Activated T-cell treated with anti-CD3 and anti-CD28 coated beads, Interleukin-2, amount 50 U/mL, for 72 hours (primary cell): ENCODE measurements around the gene NOSTRIN. TPM values are rescaled to one million over a fixed set of nuclear protein-coding genes. Genes with fewer than 3 reads are reported as not detected.

Experiments
- ATAC-seq, 2 donors: fragments of 150-1000 bp; cut with Tn5 transposase; replicated peaks in 1 of 2; 2 replicates each; pipeline ENCODE4 v1.10.0; 2021; ENCODE audit warnings: moderate library complexity in 2 of 2, mild to moderate bottlenecking in 1 of 2
- DNase-seq, 2 donors: peaks; one replicate each; pipeline ENCODE4 v3.0.0; 2021 to 2022; ENCODE audit warnings: mixed read lengths in 1 of 2
- H3K27ac Mint-ChIP-seq: one replicate; pipeline ENCODE4 v1.8.0; 2022; ENCODE audit warnings: mild to moderate bottlenecking, moderate library complexity, mixed read lengths
- H3K27me3 Mint-ChIP-seq: one replicate; pipeline ENCODE4 v1.8.0; 2022; ENCODE audit warnings: low read depth, mixed read lengths
- H3K36me3 Mint-ChIP-seq, 2 donors: one replicate each; pipeline ENCODE4 v1.8.0; 2022; ENCODE audit warnings: mixed read lengths in 2 of 2, mild to moderate bottlenecking in 1 of 2; ENCODE audit not compliant: insufficient read depth in 2 of 2
- H3K4me1 Mint-ChIP-seq: one replicate; pipeline ENCODE4 v1.8.0; 2022; ENCODE audit warnings: low read depth, mixed read lengths
- H3K4me3 Mint-ChIP-seq, 2 donors: one replicate each; pipeline ENCODE4 v1.8.0; 2022; ENCODE audit warnings: mild to moderate bottlenecking in 2 of 2, mixed read lengths in 2 of 2, moderate library complexity in 2 of 2
- H3K9me3 Mint-ChIP-seq, 2 donors: one replicate each; pipeline ENCODE4 v1.8.0; 2022; ENCODE audit warnings: mixed read lengths in 2 of 2
- total RNA-seq, 2 donors: library from RNA; stranded (reverse); gene quantifications; one replicate each; pipeline ENCODE4 v1.2.3, GENCODE V29; 2022

NOSTRIN gene
- total RNA-seq, 2 donors from 2014 or later, result not detected

DNA sequence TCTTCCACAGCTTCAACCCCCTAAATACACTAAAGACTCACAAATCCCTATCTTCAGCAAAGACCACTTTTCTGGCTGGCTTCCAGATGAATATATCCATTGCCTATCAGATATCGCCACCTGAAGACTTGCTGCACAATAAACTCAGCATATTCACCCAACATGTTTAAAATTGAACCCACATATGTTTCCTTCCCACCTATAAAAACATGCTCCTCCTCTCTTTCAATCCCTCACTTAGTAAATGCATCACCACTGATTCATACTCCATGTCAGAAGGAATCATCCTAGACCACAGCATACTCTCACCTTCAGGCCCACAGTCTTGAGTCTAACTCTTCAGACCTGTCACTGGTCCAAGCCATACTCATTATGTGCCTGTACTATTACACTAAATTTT, 82.5 kb downstream of the NOSTRIN start:
- Mint-ChIP-seq H3K27me3 (no peaks in the 10 kb centered on the region), H3K36me3 (peaks cover 3 to 29% of the 10 kb centered on the region in 2 donors), H3K27ac (no peak overlapping the region), H3K4me1 (peaks cover 30% of the 10 kb centered on the region), H3K9me3 (no peaks in the 10 kb centered on the region), H3K4me3 (no peak overlapping the region)
- peak; percentile 85 to 95 for ATAC-seq
- no peak for DNase-seq

DNA sequence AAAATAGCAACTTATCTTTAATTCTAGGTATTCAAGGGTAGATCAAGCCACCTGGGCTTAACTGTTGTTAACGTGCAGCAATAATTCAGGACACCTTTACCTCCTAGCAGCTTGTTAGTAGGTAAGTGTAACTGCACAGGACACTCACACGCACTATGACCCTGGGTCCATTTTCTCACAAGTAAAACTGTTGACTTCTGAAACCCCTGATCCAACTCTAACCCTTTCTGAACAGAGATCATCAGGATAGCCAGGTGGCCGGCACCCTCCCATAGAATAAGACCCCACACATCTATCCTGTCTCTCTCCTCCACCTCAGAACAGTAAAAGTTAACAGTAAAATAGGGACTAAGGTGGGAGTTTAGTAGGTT, 87.2 kb downstream of the NOSTRIN start:
- H3K27ac Mint-ChIP-seq, result peak overlapping the region; percentile 83
- no peaks in the 10 kb centered on the region for H3K9me3 Mint-ChIP-seq
- H3K4me1 Mint-ChIP-seq, result peaks cover 32% of the 10 kb centered on the region
- DNase-seq (no peak), ATAC-seq (no peak)
- peak overlapping the region; percentile 91 to 93 for H3K4me3 Mint-ChIP-seq
- H3K27me3 Mint-ChIP-seq, result peaks cover 16% of the 10 kb centered on the region
- H3K36me3 Mint-ChIP-seq, result peaks cover 4 to 27% of the 10 kb centered on the region in 2 donors

GRCh38 chr2:168890006-168890782, 87.8 kb downstream of the NOSTRIN start, which contains the start of gene SPC25:
Gene SPC25 (minus strand): TSS chr2:168890430. CDS start chr2:168889519, 911 bp downstream.
- Mint-ChIP-seq H3K27ac (peak within 1 kb of the TSS; percentile 83), H3K4me1 (peaks cover 27% of the 10 kb centered on the region), H3K27me3 (peaks cover 17% of the 10 kb centered on the region), H3K4me3 (peak within 1 kb of the TSS; percentile 91 to 93), H3K9me3 (no peaks in the 10 kb centered on the region), H3K36me3 (peaks cover 3 to 27% of the 10 kb centered on the region in 2 donors)
- peak; percentile 100 for ATAC-seq
- peak; percentile 88 to 92 for DNase-seq

GRCh38 chr2:168892327-168892726, 89.9 kb downstream of the NOSTRIN start:
- H3K9me3 Mint-ChIP-seq, result no peaks in the 10 kb centered on the region
- no peak overlapping the region for H3K27ac Mint-ChIP-seq
- H3K27me3 Mint-ChIP-seq, result peaks cover 17% of the 10 kb centered on the region
- ATAC-seq (no peak), DNase-seq (no peak)
- H3K4me3 Mint-ChIP-seq, result no peak overlapping the region
- H3K4me1 Mint-ChIP-seq, result peaks cover 19% of the 10 kb centered on the region
- H3K36me3 Mint-ChIP-seq, result peaks cover 3 to 9% of the 10 kb centered on the region in 2 donors

GRCh38 chr2:168894101-168894500, 91.7 kb downstream of the NOSTRIN start:
- no peak for ATAC-seq
- Mint-ChIP-seq H3K27ac (no peak overlapping the region), H3K9me3 (no peaks in the 10 kb centered on the region), H3K36me3 (peaks cover 3% of the 10 kb centered on the region in 2 donors), H3K27me3 (peaks cover 17% of the 10 kb centered on the region), H3K4me1 (peaks cover 18% of the 10 kb centered on the region), H3K4me3 (no peak overlapping the region)
- DNase-seq, result no peak

- no peak overlapping the region for H3K27ac Mint-ChIP-seq
These were observed 92.3 kb downstream of the NOSTRIN start for GRCh38 chr2:168894720-168895119.

DNA sequence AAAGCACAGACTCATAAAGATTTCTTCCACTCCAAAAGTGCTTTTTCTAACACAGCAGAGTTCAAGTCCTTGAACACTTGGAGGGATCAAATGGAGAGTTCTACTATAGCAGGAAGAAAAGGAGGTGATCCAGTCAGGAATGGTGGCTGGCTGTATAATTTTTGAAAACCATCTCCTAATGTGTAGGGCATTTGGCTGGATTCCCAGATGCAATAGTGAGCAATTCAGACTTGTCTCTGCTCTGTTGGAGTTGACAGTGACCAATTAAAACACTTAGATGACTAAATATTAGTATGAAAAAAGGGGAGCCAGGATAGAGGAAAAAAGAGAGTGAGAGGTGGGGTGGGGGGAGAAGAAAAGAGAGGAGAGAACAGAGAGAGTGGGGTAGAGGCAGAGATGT, 93.3 kb downstream of the NOSTRIN start:
- no peak overlapping the region for H3K4me3 Mint-ChIP-seq
- no peak overlapping the region for H3K27ac Mint-ChIP-seq
- H3K9me3 Mint-ChIP-seq, result no peaks in the 10 kb centered on the region
- H3K36me3 Mint-ChIP-seq, result no peaks in the 10 kb centered on the region
- ATAC-seq (no peak), DNase-seq (no peak)
- H3K27me3 Mint-ChIP-seq, result peaks cover 23% of the 10 kb centered on the region
- H3K4me1 Mint-ChIP-seq, result peaks cover 2% of the 10 kb centered on the region

More at GRCh38 chr2:168894720-168895119, 92.3 kb downstream of the NOSTRIN start:
- Mint-ChIP-seq H3K27me3 (peaks cover 17% of the 10 kb centered on the region), H3K4me1 (peaks cover 11% of the 10 kb centered on the region), H3K9me3 (no peaks in the 10 kb centered on the region), H3K36me3 (peaks cover 3% of the 10 kb centered on the region in 2 donors), H3K4me3 (no peak overlapping the region)
- DNase-seq (no peak), ATAC-seq (no peak)

DNA sequence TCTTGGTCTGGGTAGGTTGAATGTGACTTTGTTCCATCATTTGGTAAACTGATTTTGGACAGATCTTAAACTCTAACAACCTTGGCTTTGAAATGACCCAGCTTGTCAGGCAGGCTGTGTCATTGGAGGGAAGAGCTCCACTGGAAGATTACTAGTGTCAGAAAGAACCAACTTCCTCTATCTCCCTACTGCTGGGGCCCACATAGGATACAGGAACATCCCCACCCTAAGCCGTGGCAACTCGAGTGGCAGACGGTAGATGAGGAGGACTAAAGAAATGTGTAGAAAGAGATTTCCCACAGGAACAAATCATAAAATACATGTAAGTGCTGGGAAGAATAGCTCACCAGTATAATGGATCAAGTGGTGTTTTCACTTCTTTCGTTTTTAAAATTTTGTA, 94.3 kb downstream of the NOSTRIN start:
- DNase-seq (no peak), ATAC-seq (peak in 1 of 2 donors; percentile 47)
- Mint-ChIP-seq H3K9me3 (no peaks in the 10 kb centered on the region), H3K4me1 (no peaks in the 10 kb centered on the region), H3K27me3 (peaks cover 25% of the 10 kb centered on the region), H3K27ac (no peak overlapping the region), H3K36me3 (no peaks in the 10 kb centered on the region), H3K4me3 (no peak overlapping the region)

- ATAC-seq (no peak), DNase-seq (no peak)
- H3K36me3 Mint-ChIP-seq, result no peaks in the 10 kb centered on the region
- peaks cover 24% of the 10 kb centered on the region for H3K27me3 Mint-ChIP-seq
- H3K4me3 Mint-ChIP-seq, result no peak overlapping the region
- no peaks in the 10 kb centered on the region for H3K9me3 Mint-ChIP-seq
- no peaks in the 10 kb centered on the region for H3K4me1 Mint-ChIP-seq
- no peak overlapping the region for H3K27ac Mint-ChIP-seq
These were observed 95.0 kb downstream of the NOSTRIN start for GRCh38 chr2:168897449-168897848.

DNA sequence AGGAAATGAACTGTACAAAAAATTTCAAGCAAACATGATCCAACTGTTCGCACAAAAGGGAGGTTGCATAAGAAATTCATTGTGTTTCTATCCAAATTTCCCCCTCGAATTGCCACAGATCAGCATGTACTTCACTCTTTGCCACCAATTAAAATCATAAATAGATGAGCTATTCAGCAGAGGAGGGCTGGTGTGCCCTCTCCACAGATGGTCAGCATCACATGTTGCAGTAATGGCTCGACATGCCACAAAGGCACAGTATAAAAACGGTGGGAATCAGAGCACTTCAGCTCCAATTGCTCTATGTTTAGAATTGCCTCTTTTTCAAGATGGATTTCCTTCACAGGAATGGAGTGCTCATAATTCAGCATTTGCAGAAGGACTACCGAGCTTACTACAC, 98.6 kb downstream of the NOSTRIN start, which contains the start of gene G6PC2:
TSS of gene G6PC2 (plus strand) at position 289 of the 400 bp plus-strand sequence. CDS start at position 330, 41 bp downstream.
- no peaks in the 10 kb centered on the region for H3K4me1 Mint-ChIP-seq
- no peaks in the 10 kb centered on the region for H3K9me3 Mint-ChIP-seq
- DNase-seq (no peak), ATAC-seq (no peak)
- peaks cover 15% of the 10 kb centered on the region for H3K27me3 Mint-ChIP-seq
- no peak within 1 kb of the TSS for H3K4me3 Mint-ChIP-seq
- H3K36me3 Mint-ChIP-seq, result no peaks in the 10 kb centered on the region
- no peak within 1 kb of the TSS for H3K27ac Mint-ChIP-seq

DNA sequence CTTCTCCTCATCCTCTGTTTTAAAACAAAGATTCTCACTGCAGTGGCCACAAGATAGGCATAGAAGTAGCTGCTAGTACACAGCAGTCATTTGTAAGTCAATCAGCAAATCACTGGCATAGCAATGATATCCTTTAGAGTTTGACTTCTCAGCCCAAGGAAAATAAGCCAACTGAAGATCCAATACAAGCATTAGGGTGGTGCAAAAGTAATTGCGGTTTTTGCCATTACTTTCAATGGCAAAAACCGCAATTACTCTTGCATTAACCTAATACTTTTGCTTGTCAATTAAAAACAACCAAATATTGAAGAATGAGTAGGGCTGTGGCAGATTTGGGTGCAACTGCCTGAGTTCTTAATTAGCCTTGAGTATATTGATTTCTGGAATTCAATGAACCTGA, 101.5 kb downstream of the NOSTRIN start:
- ATAC-seq (no peak), DNase-seq (no peak)
- Mint-ChIP-seq H3K36me3 (no peaks in the 10 kb centered on the region), H3K4me1 (no peaks in the 10 kb centered on the region), H3K27ac (no peak overlapping the region), H3K4me3 (no peak overlapping the region), H3K27me3 (peaks cover 21% of the 10 kb centered on the region), H3K9me3 (no peaks in the 10 kb centered on the region)

- DNase-seq (no peak), ATAC-seq (no peak)
- Mint-ChIP-seq H3K9me3 (no peaks in the 10 kb centered on the region), H3K27me3 (peaks cover 21% of the 10 kb centered on the region), H3K4me3 (no peak overlapping the region), H3K36me3 (no peaks in the 10 kb centered on the region), H3K27ac (no peak overlapping the region), H3K4me1 (no peaks in the 10 kb centered on the region)
These were observed 101.9 kb downstream of the NOSTRIN start for GRCh38 chr2:168904358-168904757.

DNA sequence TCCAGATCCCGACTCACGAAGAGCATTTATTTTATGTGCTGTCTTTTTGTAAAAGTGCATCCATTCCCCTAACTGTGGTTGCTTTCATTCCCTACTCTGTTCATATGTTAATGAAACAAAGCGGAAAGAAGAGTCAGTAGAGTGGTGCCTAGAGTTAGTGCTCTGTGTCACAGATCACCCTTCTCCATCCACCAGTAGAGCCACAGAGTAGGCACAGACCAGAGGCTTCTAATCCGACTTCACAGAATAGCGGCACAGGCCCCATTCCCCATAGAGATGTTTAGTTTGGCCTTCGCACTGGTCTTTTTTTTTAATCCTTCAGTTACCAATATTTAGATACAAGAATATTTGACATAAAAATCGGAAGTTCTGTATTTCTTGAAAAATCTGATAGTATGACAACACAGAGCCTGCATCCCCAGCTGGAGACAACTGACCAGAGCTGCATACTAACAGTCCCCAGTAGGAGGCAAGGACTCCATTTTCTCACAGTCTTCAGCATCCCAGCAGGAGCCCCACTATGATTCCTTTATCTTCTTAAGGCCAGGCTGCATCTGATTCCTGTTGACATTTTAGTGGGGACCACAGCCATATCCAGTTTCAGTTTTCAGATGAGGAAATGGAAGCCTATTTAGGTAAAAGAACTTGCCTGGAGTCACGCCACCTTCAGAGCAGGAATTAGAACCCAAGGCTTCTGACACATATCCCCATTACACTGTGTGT, 105.7 kb downstream of the NOSTRIN start:
- H3K4me3 Mint-ChIP-seq, result no peak overlapping the region

More for the DNA sequence above, 105.7 kb downstream of the NOSTRIN start:
- H3K27ac Mint-ChIP-seq, result no peak overlapping the region
- H3K4me1 Mint-ChIP-seq, result peaks cover 6% of the 10 kb centered on the region
- DNase-seq (no peak), ATAC-seq (no peak)
- H3K27me3 Mint-ChIP-seq, result peaks cover 39% of the 10 kb centered on the region
- no peaks in the 10 kb centered on the region for H3K36me3 Mint-ChIP-seq
- H3K9me3 Mint-ChIP-seq, result no peaks in the 10 kb centered on the region
